Breast epithelium (tissue), 4 donors: ENCODE measurements around the gene FNIP2. TPM values are rescaled to one million over a fixed set of nuclear protein-coding genes. Genes with fewer than 3 reads are reported as not detected.
A peak's percentile ranks its signal among the peaks of the same experiment; 100 is the strongest.
"Not testable (repeated sequence)": the region's sequence is repeated elsewhere in the genome, so short reads cannot be mapped to it uniquely, and the experiment has no call there.

ENCODE experiments used
- DNase-seq, 2 donors: peaks; one replicate each; pipeline ENCODE4 v3.0.0-alpha.2; 2019; ENCODE audit warnings: low spot score in 2 of 2
- H3K27ac ChIP-seq, 2 donors: fragments of 200-600 bp; sonication (generic) in 1 of 2; one replicate each; pipeline ENCODE4 v1.5.1; 2016 to 2019; ENCODE audit warnings: mild to moderate bottlenecking in 1 of 2
- H3K27me3 ChIP-seq, 2 donors: fragments of 200-600 bp; sonication (generic) in 1 of 2; one replicate each; pipeline versions ENCODE4 v1.5.1 to v1.6.0; 2017 to 2019; ENCODE audit warnings: control low read depth in 1 of 2, mild to moderate bottlenecking in 1 of 2
- H3K36me3 ChIP-seq: fragments of 200-600 bp; one replicate; pipeline ENCODE4 v1.5.1; 2019
- H3K4me1 ChIP-seq, 2 donors: fragments of 200-600 bp; sonication (generic); one replicate each; pipeline ENCODE4 v1.5.1; 2016 to 2019; ENCODE audit warnings: control low read depth in 1 of 2
- H3K4me3 ChIP-seq, 3 donors: fragments of 200-600 bp; sonication (generic); 1 replicate in 2 of 3; 2 replicates in 1 of 3; pipeline ENCODE4 v1.5.1; 2016 to 2019; ENCODE audit warnings: mild to moderate bottlenecking in 3 of 3, moderate library complexity in 2 of 3
- H3K9me3 ChIP-seq, 2 donors: fragments of 200-600 bp; sonication (generic) in 1 of 2; one replicate each; pipeline ENCODE4 v1.5.1; 2016 to 2019; ENCODE audit warnings: control low read depth in 1 of 2
- CTCF ChIP-seq, 3 donors: fragments of 450-650 bp; IDR thresholded peaks; one replicate each; pipeline ENCODE4 v1.5.1; 2016 to 2017; ENCODE audit warnings: antibody characterized with exemption in 3 of 3, mild to moderate bottlenecking in 3 of 3, moderate library complexity in 3 of 3
- POLR2A ChIP-seq: fragments of 450-650 bp; IDR thresholded peaks from one replicate; pipeline ENCODE4 v1.6.1; 2016; ENCODE audit warnings: antibody characterized with exemption, mild to moderate bottlenecking, moderate library complexity
- POLR2AphosphoS5 ChIP-seq, 3 donors: sonication (generic); formaldehyde crosslinking; IDR thresholded peaks; one replicate each; pipeline ENCODE4 v1.6.1; 2017; ENCODE audit warnings: antibody characterized with exemption in 3 of 3
- intact Hi-C: fragments of 100-400 bp; cut with DNase I; formaldehyde crosslinking; loops from one replicate; pipeline ENCODE4 v1.15.1; 2023; ENCODE audit warnings: low total_unique reads
- total RNA-seq, 3 donors: library from RNA; depleted of rRNA; stranded (reverse); fragments of >200 nt; gene quantifications; one replicate each; pipeline ENCODE4 v1.1.0, GENCODE V29; 2016

The FNIP2 gene
- total RNA-seq, 3 donors from 2014 or later = 40.3 to 70.4 (median 55.2) TPM

GRCh38 chr4:158824425-158825274, 55.8 kb downstream of the FNIP2 start:
- DNase-seq = no peak
- peaks cover 3 to 5% of the 10 kb centered on the region in 2 donors for H3K4me1 ChIP-seq
- intact Hi-C loops = no loop called here
- H3K27me3 ChIP-seq = no peaks in the 10 kb centered on the region
- H3K9me3 ChIP-seq = no peaks in the 10 kb centered on the region
- no peak overlapping the region for H3K4me3 ChIP-seq
- TF ChIP-seq POLR2A = no peak
- TF ChIP-seq CTCF (IDR thresholded peaks at IDR 0.05) = no peak
- H3K27ac ChIP-seq = peak overlapping the region; percentile 27 to 32
- H3K36me3 ChIP-seq = no peaks in the 10 kb centered on the region

- no peaks in the 10 kb centered on the region for H3K27me3 ChIP-seq
- no peak overlapping the region for H3K4me3 ChIP-seq
- H3K27ac ChIP-seq = peak overlapping the region in 1 of 2 donors; percentile 17
- peaks cover 0 to 3% of the 10 kb centered on the region in 2 donors for H3K4me1 ChIP-seq
- no peaks in the 10 kb centered on the region for H3K36me3 ChIP-seq
- no peaks in the 10 kb centered on the region for H3K9me3 ChIP-seq
- TF ChIP-seq POLR2A = no peak
- no peak for TF ChIP-seq POLR2AphosphoS5 (IDR thresholded peaks at IDR 0.05)
- no peak for TF ChIP-seq CTCF (IDR thresholded peaks at IDR 0.05)
- intact Hi-C loops = no loop called here
- DNase-seq = no peak
Measured at GRCh38 chr4:158825433-158826036, 56.7 kb downstream of the FNIP2 start.

GRCh38 chr4:158826057-158826456, 57.2 kb downstream of the FNIP2 start:
- DNase-seq = no peak
- H3K27ac ChIP-seq = peak overlapping the region in 1 of 2 donors; percentile 17
- intact Hi-C loops = no loop called here
- H3K27me3 ChIP-seq = no peaks in the 10 kb centered on the region
- no peak for TF ChIP-seq CTCF (IDR thresholded peaks at IDR 0.05)
- TF ChIP-seq POLR2A = no peak
- TF ChIP-seq POLR2AphosphoS5 (IDR thresholded peaks at IDR 0.05) = no peak
- H3K9me3 ChIP-seq = no peaks in the 10 kb centered on the region
- no peaks in the 10 kb centered on the region for H3K36me3 ChIP-seq
- H3K4me3 ChIP-seq = no peak overlapping the region
- peaks cover 0 to 3% of the 10 kb centered on the region in 2 donors for H3K4me1 ChIP-seq

GRCh38 chr4:158826882-158827281, 58.1 kb downstream of the FNIP2 start:
- no peak for TF ChIP-seq POLR2AphosphoS5 (IDR thresholded peaks at IDR 0.05)
- Histone ChIP-seq H3K36me3 (no peaks in the 10 kb centered on the region), H3K9me3 (no peaks in the 10 kb centered on the region), H3K27ac (no peak overlapping the region), H3K4me3 (no peak overlapping the region), H3K27me3 (no peaks in the 10 kb centered on the region), H3K4me1 (peaks cover 0 to 3% of the 10 kb centered on the region in 2 donors)
- no peak for DNase-seq
- intact Hi-C loops = no loop called here

GRCh38 chr4:158827543-158827981, 58.7 kb downstream of the FNIP2 start:
- H3K4me1 ChIP-seq = peaks cover 0 to 3% of the 10 kb centered on the region in 2 donors
- intact Hi-C loops = no loop called here
- peak overlapping the region in 1 of 2 donors; percentile 36 for H3K27ac ChIP-seq
- no peaks in the 10 kb centered on the region for H3K27me3 ChIP-seq
- H3K9me3 ChIP-seq = no peaks in the 10 kb centered on the region
- H3K4me3 ChIP-seq = no peak overlapping the region
- no peaks in the 10 kb centered on the region for H3K36me3 ChIP-seq
- no peak for TF ChIP-seq POLR2A
- TF ChIP-seq CTCF (IDR thresholded peaks at IDR 0.05) = no peak
- no peak for TF ChIP-seq POLR2AphosphoS5 (IDR thresholded peaks at IDR 0.05)
- DNase-seq = no peak

- intact Hi-C loops = not testable (repeated sequence)
Measured at GRCh38 chr4:158828151-158828550, 59.3 kb downstream of the FNIP2 start.

More at GRCh38 chr4:158828151-158828550, 59.3 kb downstream of the FNIP2 start:
- not testable (repeated sequence) for H3K36me3 ChIP-seq, H3K27me3 ChIP-seq, H3K27ac ChIP-seq, H3K4me1 ChIP-seq, DNase-seq, H3K9me3 ChIP-seq, H3K4me3 ChIP-seq
